Ovary (tissue), 3 donors: Measurements from ENCODE around the gene TMEM150B.

Experiments
- CTCF ChIP-seq, 3 donors: fragments of 450-650 bp in 2 of 3; fragments of 200-600 bp in 1 of 3; IDR thresholded peaks; one replicate each; pipeline versions ENCODE4 v1.5.1 to v1.8.0; 2016 to 2022; ENCODE audit warnings: antibody characterized with exemption in 3 of 3, mild to moderate bottlenecking in 1 of 3
- EP300 ChIP-seq: sonication (generic); formaldehyde crosslinking; IDR thresholded peaks from one replicate; pipeline ENCODE4 v1.6.1; 2017; ENCODE audit warnings: antibody characterized with exemption
- POLR2A ChIP-seq: fragments of 450-650 bp; IDR thresholded peaks from one replicate; pipeline ENCODE4 v1.6.1; 2017; ENCODE audit warnings: antibody characterized with exemption, mild to moderate bottlenecking, moderate library complexity
- donor health status: DM: no; HTN: no; CAD: no.

DNA sequence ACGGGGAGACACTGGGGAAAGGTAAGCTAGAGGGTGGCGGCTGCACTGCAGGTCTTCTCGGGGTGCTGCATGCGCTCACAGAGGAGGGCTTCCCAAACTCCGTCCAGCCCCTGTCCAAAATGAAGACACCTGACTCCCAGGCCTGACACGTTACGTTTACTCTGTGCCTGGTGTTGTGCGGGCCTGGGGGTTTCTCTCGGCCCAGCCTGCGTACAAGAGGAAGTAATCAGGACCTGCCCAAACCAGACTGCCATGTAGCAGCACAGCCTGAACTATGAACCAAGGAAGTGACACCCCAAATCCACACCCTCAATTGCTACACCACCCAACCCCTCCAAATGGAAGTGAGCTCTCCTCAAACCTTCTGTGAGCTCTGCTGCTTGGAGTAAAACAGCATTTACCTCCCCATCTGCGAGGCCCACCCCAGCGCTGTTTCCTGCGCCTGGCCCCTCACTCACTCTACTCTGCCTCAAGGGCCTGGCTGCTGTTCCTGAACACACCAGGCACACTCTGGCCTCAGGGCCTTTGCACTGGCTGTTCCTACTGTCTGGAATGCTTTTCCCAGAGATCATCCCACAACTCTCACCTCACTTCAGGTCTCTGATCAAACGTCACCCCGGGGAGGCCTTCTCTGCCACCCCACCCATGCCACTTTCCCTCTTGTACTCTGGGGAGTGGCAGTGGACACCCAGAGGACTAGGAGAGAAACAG, 48.3 kb downstream of the TMEM150B start:
- no peak for TF ChIP-seq CTCF (IDR thresholded peaks at IDR 0.05)
- TF ChIP-seq POLR2A = no peak
- no peak for TF ChIP-seq EP300
